Peyer's patch (tissue), 4 donors: ENCODE results near the gene RAD50. TPM values are rescaled to one million over a fixed set of nuclear protein-coding genes. Genes with fewer than 3 reads are reported as not detected.

Experiments used
- DNase-seq, 3 donors: peaks; one replicate each; pipeline ENCODE4 v3.0.0-alpha.2; 2017 to 2019
- H3K27ac ChIP-seq, 4 donors: fragments of 200-600 bp; sonication (generic); one replicate each; pipeline ENCODE4 v1.5.1; 2016 to 2019
- H3K27me3 ChIP-seq, 2 donors: fragments of 200-600 bp; sonication (generic); one replicate each; pipeline ENCODE4 v1.5.1; 2019
- H3K36me3 ChIP-seq, 3 donors: fragments of 200-600 bp; sonication (generic); one replicate each; pipeline ENCODE4 v1.5.1; 2016 to 2019
- H3K4me1 ChIP-seq, 4 donors: fragments of 200-600 bp; sonication (generic); one replicate each; pipeline ENCODE4 v1.5.1; 2016 to 2019
- H3K4me3 ChIP-seq, 4 donors: fragments of 200-600 bp; sonication (generic); 1 replicate in 3 of 4; 2 replicates in 1 of 4; pipeline ENCODE4 v1.5.1; 2016 to 2019; ENCODE audit warnings: mild to moderate bottlenecking in 1 of 4
- H3K9me3 ChIP-seq, 4 donors: fragments of 200-600 bp; sonication (generic); one replicate each; pipeline ENCODE4 v1.5.1; 2016 to 2019; ENCODE audit warnings: mild to moderate bottlenecking in 1 of 4
- CTCF ChIP-seq, 6 experiments: fragments of 450-650 bp in 4 of 6; fragments of 200-600 bp in 2 of 6; sonication (generic) in 1 of 6; IDR thresholded peaks; one replicate each; pipeline ENCODE4 v1.5.1; 2017 to 2019; ENCODE audit warnings: antibody characterized with exemption in 6 of 6, mild to moderate bottlenecking in 3 of 6, moderate library complexity in 1 of 6
- POLR2A ChIP-seq, 2 donors: fragments of 450-650 bp; IDR thresholded peaks; one replicate each; pipeline ENCODE4 v1.5.1; 2017; ENCODE audit warnings: antibody characterized with exemption in 2 of 2, mild to moderate bottlenecking in 2 of 2, moderate library complexity in 2 of 2
- total RNA-seq, 4 donors: library from RNA; depleted of rRNA; stranded (reverse); fragments of >200 nt; gene quantifications; one replicate each; pipeline ENCODE4 v1.1.0, GENCODE V29; 2016

RAD50 gene
- total RNA-seq, 4 donors from 2014 or later, result 47.5 to 102 (median 54.3) TPM

- TF ChIP-seq CTCF (IDR thresholded peaks at IDR 0.05) (no peak), POLR2A (IDR thresholded peaks at IDR 0.05) (no peak)
- no peaks in the 10 kb centered on the region for H3K4me1 ChIP-seq
- H3K27me3 ChIP-seq, result no peaks in the 10 kb centered on the region
- no peaks in the 10 kb centered on the region for H3K36me3 ChIP-seq
- no peak overlapping the region for H3K4me3 ChIP-seq
- no peak overlapping the region for H3K27ac ChIP-seq
- H3K9me3 ChIP-seq, result no peaks in the 10 kb centered on the region
- no peak for DNase-seq
Observed at GRCh38 chr5:132662004-132662401, 105.2 kb downstream of the RAD50 start.

- no peak overlapping the region for H3K4me3 ChIP-seq
- TF ChIP-seq POLR2A (IDR thresholded peaks at IDR 0.05) (no peak), CTCF (IDR thresholded peaks at IDR 0.05) (no peak)
- no peaks in the 10 kb centered on the region for H3K4me1 ChIP-seq
- H3K27me3 ChIP-seq, result no peaks in the 10 kb centered on the region
- no peak overlapping the region for H3K27ac ChIP-seq
- no peaks in the 10 kb centered on the region for H3K9me3 ChIP-seq
- no peaks in the 10 kb centered on the region for H3K36me3 ChIP-seq
- DNase-seq, result no peak
Observed at GRCh38 chr5:132662925-132663770, 106.4 kb downstream of the RAD50 start.

GRCh38 chr5:132663771-132664695 is 107.3 kb downstream of the RAD50 start:
- DNase-seq, result no peak
- TF ChIP-seq POLR2A (IDR thresholded peaks at IDR 0.05) (no peak), CTCF (IDR thresholded peaks at IDR 0.05) (no peak)
- no peaks in the 10 kb centered on the region for H3K4me1 ChIP-seq

GRCh38 chr5:132664696-132665209 is 108.0 kb downstream of the RAD50 start:
- Histone ChIP-seq H3K4me3 (no peak overlapping the region), H3K27me3 (no peaks in the 10 kb centered on the region), H3K4me1 (peaks cover 0 to 3% (median 0%) of the 10 kb centered on the region in 4 donors), H3K36me3 (no peaks in the 10 kb centered on the region), H3K27ac (no peak overlapping the region), H3K9me3 (no peaks in the 10 kb centered on the region)
- TF ChIP-seq POLR2A (IDR thresholded peaks at IDR 0.05), result no peak
- no peak for TF ChIP-seq CTCF (IDR thresholded peaks at IDR 0.05)
- no peak for DNase-seq

More at GRCh38 chr5:132663771-132664695, 107.3 kb downstream of the RAD50 start:
- Histone ChIP-seq H3K27ac (no peak overlapping the region), H3K27me3 (no peaks in the 10 kb centered on the region), H3K36me3 (no peaks in the 10 kb centered on the region), H3K9me3 (no peaks in the 10 kb centered on the region), H3K4me3 (no peak overlapping the region)

GRCh38 chr5:132665574-132666080 is 108.8 kb downstream of the RAD50 start:
- no peaks in the 10 kb centered on the region for H3K27me3 ChIP-seq
- H3K27ac ChIP-seq, result no peak overlapping the region

More at GRCh38 chr5:132665574-132666080, 108.8 kb downstream of the RAD50 start:
- TF ChIP-seq POLR2A (IDR thresholded peaks at IDR 0.05) (no peak), CTCF (IDR thresholded peaks at IDR 0.05) (no peak)
- H3K4me1 ChIP-seq, result peaks cover 0 to 6% (median 0%) of the 10 kb centered on the region in 4 donors
- no peak overlapping the region for H3K4me3 ChIP-seq
- no peak for DNase-seq
- H3K36me3 ChIP-seq, result no peaks in the 10 kb centered on the region
- no peaks in the 10 kb centered on the region for H3K9me3 ChIP-seq
